Panc1 (cell line): ENCODE results near the gene ADAMTS2.

Experiments
- CTCF ChIP-seq: fragments of 450-650 bp; IDR thresholded peaks from 2 replicates; pipeline ENCODE4 v1.5.1; 2017; ENCODE audit warnings: mild to moderate bottlenecking
- POLR2AphosphoS5 ChIP-seq: IDR thresholded peaks from 2 replicates; pipeline ENCODE4 v1.6.1; 2012; ENCODE audit warnings: mild to moderate bottlenecking, low read depth, low read length, moderate library complexity
- SIN3A ChIP-seq: IDR thresholded peaks from 2 replicates; pipeline ENCODE4 v1.6.1; 2012; ENCODE audit warnings: low read depth, mild to moderate bottlenecking, low read length, moderate library complexity, borderline replicate concordance; ENCODE audit not compliant: insufficient read depth
- TF ChIP-seq, protein P1 (sequence below), 2 experiments: IDR thresholded peaks; 2 replicates each; pipeline ENCODE4 v1.6.1; 2011 to 2012; ENCODE audit warnings: low read depth in 2 of 2, control low read depth in 1 of 2, low read length in 1 of 2, mild to moderate bottlenecking in 1 of 2, moderate library complexity in 1 of 2; ENCODE audit not compliant: insufficient read depth in 1 of 2

DNA sequence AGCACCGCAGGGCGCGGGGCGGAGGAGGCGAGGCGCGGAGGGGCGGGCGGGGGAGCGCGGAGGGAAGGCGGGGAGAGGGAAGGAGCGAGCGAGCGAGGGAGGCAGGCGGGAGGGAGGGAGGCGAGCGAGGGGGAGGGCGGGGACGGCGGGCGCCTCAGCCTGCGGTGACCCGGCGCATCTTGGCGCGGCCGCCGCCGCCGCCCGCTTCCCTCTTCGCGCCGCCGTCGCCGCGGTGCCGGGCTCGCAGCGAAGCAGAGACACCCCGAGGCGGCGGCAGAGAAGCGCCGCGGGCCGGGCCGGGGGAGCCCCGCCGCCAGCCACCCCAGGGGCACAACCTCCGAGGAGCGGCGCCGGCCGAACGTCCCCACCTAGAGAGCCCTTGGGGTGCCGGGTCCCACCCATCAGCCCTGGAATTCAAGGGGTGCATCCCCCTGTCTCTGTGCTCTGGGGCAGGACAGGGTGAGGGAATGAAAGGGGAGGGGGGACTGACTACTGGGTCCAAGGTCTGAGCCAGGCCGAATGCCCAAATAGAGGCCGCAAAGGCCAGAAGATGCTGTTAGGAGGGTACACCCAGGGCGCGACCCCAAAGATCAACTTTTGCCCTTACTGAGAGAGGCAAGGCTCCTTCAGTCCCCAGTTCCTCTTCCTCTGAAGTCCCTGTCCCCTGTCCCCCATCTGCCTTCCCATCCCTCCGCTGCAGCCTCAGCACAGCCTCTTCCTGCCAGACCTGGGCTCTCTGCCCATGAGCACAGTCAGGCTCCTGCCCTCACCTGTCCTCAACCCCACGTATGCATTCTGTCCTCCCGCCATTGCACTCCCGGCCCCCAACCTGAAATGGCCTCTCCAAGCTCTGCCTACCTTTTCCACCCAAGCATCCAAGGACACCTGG, at the start of gene ADAMTS2:
- TF ChIP-seq, protein P1, sequence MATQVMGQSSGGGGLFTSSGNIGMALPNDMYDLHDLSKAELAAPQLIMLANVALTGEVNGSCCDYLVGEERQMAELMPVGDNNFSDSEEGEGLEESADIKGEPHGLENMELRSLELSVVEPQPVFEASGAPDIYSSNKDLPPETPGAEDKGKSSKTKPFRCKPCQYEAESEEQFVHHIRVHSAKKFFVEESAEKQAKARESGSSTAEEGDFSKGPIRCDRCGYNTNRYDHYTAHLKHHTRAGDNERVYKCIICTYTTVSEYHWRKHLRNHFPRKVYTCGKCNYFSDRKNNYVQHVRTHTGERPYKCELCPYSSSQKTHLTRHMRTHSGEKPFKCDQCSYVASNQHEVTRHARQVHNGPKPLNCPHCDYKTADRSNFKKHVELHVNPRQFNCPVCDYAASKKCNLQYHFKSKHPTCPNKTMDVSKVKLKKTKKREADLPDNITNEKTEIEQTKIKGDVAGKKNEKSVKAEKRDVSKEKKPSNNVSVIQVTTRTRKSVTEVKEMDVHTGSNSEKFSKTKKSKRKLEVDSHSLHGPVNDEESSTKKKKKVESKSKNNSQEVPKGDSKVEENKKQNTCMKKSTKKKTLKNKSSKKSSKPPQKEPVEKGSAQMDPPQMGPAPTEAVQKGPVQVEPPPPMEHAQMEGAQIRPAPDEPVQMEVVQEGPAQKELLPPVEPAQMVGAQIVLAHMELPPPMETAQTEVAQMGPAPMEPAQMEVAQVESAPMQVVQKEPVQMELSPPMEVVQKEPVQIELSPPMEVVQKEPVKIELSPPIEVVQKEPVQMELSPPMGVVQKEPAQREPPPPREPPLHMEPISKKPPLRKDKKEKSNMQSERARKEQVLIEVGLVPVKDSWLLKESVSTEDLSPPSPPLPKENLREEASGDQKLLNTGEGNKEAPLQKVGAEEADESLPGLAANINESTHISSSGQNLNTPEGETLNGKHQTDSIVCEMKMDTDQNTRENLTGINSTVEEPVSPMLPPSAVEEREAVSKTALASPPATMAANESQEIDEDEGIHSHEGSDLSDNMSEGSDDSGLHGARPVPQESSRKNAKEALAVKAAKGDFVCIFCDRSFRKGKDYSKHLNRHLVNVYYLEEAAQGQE (IDR thresholded peaks at IDR 0.05; ENCODE audit: insufficient read depth in 1 of 2, low read depth in 2 of 2, low read length in 1 of 2) = no peak
- no peak for TF ChIP-seq CTCF
- no peak for TF ChIP-seq POLR2AphosphoS5
- no peak for TF ChIP-seq SIN3A
